GM10266 (cell line): Measurements from ENCODE around the gene RAB26.
"Not testable (repeated sequence)": the region's sequence is repeated elsewhere in the genome, so short reads cannot be mapped to it uniquely, and the experiment has no call there.

ENCODE experiments used
- DNase-seq: peaks from one replicate; pipeline ENCODE4 v3.0.0; 2012; ENCODE audit errors: extremely low spot score
- CTCF ChIP-seq: IDR thresholded peaks from 2 replicates; pipeline ENCODE4 v1.5.1; 2012; ENCODE audit warnings: mild to moderate bottlenecking, low read depth; ENCODE audit not compliant: control insufficient read depth, insufficient read depth; ENCODE audit errors: missing control alignments

RAB26 gene

GRCh38 chr16:2126161-2126743 is 22.2 kb upstream of the RAB26 start:
- not testable (repeated sequence) for DNase-seq

- not testable (repeated sequence) for DNase-seq
Measured at GRCh38 chr16:2126928-2127556, 21.4 kb upstream of the RAB26 start.

- DNase-seq, result not testable (repeated sequence)
Measured at GRCh38 chr16:2127630-2128280, 20.7 kb upstream of the RAB26 start.

GRCh38 chr16:2129251-2129650 is 19.2 kb upstream of the RAB26 start:
- not testable (repeated sequence) for DNase-seq

- DNase-seq, result not testable (repeated sequence)
Measured at GRCh38 chr16:2129890-2130447, 18.5 kb upstream of the RAB26 start.

- not testable (repeated sequence) for DNase-seq
Measured at GRCh38 chr16:2133797-2134196, 14.6 kb upstream of the RAB26 start.

GRCh38 chr16:2135071-2135470 is 13.4 kb upstream of the RAB26 start:
- DNase-seq, result not testable (repeated sequence)

- DNase-seq, result peak; percentile 34
Measured at GRCh38 chr16:2135770-2136490, 12.5 kb upstream of the RAB26 start, which contains the start of gene PKD1. Gene PKD1, minus strand, starts transcription at chr16:2135898. Its CDS starts 209 bp downstream, at chr16:2135689.

- no peak for TF ChIP-seq CTCF
- no peak for DNase-seq
Measured at GRCh38 chr16:2142942-2143877, 5.2 kb upstream of the RAB26 start.

GRCh38 chr16:2143878-2144485 is 4.4 kb upstream of the RAB26 start:
- TF ChIP-seq CTCF, result no peak
- DNase-seq, result no peak

- no peak for DNase-seq
- no peak for TF ChIP-seq CTCF
Measured at GRCh38 chr16:2145843-2146242, 2.6 kb upstream of the RAB26 start.
